ENCODE data around the gene MRPS27.
"Not testable (repeated sequence)": the region's sequence is repeated elsewhere in the genome, so short reads cannot be mapped to it uniquely, and the experiment has no call there.

Gene MRPS27

GRCh38 chr5:72194846-72195245 lies 125.2 kb downstream of the MRPS27 start:
- no peak for DNase-seq

DNA sequence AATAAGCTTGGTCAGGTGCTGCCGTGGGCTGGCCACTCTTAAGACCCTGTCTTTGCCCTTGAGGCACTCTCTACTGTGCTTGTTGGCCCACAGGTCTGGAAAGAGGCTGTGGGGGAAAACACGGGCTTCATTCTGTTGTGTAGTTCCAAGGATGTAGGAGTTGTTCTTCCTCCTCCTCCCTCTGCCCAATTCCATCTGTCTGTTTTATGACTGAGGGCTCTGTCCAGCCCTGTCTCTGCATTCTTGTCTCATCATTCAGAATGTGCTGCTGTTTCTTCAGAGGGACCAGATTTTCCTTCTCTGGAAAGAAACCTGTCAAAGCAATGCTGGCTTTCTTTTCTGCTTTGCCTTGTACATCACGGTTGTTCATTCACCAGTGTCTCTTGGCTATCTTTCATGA lies 128.6 kb downstream of the MRPS27 start:
- DNase-seq, result no peak

DNA sequence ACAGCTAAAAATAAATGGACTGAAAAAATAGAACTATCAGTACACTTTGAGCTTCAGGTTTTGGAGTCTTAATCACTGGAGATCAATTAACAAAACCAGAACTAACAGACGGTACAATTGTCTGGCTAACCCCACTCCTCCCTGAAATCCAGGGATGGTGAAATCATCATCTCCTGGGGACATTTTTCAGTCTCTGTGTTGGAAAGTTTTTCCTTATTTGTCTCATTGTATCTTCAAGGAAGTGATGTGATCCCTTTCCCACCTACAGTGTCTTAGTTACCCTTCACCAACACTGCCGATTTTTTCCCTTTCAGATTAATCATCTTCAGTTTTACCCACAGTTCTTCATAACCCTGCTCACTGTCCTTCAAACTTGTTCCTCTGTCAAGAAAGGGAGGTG lies 130.9 kb downstream of the MRPS27 start:
- no peak for DNase-seq

GRCh38 chr5:72188166-72188565 lies 131.9 kb downstream of the MRPS27 start:
- no peak for DNase-seq

- DNase-seq, result no peak
Observed at GRCh38 chr5:72187388-72188075, 132.5 kb downstream of the MRPS27 start.

DNA sequence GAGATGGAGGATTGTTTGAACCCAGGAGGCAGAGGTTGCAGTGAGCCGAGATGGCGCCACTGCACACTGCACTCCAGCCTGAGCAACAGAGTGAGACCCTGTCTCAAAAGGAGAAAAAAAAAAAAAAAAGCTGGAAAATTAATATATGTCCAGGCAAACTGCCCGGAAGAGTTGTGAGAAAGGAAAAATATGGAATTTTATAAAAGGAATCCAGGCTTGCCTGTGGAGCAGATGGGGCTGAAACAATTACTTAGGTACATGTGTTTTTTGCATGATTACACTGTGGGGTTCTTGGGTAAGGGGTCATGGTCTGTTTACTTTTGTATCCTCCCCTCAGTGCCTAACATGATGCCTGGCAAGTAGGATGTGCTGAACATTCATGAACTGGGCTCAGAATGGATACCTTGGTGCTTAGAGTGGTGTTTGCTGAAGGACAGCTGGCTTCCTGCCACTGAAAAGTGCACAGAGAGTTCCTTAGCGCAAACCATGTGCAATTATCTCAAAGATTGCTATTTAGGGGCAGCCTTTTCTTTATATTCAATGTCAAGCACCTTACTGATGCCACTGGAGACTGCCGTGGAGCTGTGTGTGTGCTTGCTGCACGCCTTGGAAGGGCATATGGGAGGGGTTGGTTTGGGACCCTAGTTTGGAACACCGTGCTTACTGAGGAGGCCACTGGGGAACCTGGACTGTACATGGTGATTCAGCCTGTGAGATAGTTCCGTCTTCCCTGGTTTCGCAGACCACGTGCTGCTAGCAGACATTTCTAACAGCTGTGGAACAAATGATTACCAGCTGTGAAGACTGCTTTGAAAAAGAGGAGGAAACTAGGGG lies 134.3 kb downstream of the MRPS27 start:
- no peak for DNase-seq

- DNase-seq, result no peak
Observed at GRCh38 chr5:72184408-72184807, 135.6 kb downstream of the MRPS27 start.

DNA sequence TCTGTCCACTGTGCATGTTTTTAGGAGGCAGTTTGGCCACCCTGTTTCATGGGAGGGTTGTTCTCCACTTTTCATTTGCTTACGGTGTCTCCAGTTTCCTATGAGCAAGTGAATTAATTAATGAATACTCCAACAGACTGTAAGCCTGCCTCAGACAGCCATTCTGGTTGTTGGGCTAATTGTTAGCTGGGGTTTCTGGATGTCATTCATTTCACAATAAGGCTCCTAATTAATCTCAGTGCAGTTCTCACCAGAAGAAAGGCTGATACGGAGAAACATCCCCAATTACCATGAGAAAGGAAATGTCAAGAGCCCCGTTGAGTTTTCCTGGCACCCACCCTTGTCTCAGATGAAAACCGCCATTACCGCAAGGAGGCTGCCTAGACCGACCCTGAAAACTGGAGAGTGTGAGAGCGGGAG lies 136.9 kb downstream of the MRPS27 start:
- DNase-seq, result no peak

DNA sequence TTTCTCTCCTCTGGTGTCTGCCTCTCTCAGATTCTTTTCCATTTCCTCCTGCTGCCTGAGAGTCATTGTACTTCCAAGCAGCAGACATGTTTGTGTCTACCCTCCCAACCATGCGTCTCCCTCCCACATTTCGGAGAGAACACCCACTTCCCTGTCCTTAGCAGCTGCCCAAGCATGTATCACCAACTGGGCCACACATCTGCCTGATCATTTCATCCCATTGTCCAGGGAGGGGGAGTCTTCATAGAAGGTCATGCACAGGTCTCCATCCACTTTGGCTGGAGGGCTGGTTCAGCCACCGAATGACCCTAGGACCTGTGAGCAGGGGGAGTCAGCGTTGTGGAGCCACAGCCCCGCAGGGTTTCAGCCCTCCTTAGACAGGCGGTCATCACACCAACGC lies 137.4 kb downstream of the MRPS27 start:
- DNase-seq, result no peak

DNA sequence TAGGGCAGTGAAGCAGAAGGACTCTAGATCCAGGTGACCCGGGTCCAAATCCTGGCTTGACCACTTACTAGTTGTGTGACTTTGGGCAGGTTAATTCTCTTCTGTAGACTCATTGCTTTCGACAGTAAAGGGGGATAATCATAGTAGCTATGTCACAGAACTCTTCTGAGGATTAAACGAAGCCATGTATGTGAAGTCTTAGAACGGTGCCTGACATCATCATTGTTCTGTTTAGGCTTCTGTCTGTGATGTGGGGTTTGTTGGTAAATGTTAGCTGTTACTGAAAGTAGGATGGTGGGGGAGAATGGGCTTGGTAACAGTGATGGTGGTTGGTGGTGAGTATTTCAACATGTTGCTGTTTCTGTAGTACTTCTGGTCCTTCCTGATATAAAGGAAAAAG lies 139.1 kb downstream of the MRPS27 start:
- no peak for DNase-seq

DNA sequence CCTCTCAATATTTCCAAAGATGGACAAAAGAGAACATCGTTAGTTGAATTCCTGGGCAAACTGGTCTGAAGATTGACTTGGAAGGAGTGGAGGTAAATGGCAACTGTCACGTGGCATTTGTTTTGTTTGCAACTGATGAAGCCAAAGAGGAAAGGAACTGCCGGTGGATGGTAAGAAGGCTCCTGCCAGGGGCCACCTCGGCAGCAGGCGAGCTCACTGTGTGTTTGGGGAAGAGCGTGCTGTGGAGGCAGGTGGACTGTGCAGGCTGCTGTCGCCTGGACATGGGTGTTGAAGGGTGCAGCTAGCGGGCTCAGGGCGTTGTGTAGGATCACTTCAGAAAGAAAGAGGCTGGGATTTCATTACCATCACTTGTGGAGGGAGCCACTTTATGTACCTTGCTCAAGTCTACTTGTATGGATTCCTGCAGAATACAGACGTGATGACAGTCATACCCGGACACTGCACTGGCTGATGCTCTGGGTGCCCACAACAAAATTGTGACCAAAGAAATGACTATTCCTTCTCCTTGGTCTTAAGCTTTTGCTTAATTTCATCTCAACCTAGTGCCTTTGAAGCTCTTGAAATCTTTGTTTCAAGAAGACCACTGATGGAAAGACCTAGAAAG lies 140.1 kb downstream of the MRPS27 start:
- no peak for DNase-seq

GRCh38 chr5:72179028-72179815 lies 140.8 kb downstream of the MRPS27 start:
- no peak for DNase-seq

DNA sequence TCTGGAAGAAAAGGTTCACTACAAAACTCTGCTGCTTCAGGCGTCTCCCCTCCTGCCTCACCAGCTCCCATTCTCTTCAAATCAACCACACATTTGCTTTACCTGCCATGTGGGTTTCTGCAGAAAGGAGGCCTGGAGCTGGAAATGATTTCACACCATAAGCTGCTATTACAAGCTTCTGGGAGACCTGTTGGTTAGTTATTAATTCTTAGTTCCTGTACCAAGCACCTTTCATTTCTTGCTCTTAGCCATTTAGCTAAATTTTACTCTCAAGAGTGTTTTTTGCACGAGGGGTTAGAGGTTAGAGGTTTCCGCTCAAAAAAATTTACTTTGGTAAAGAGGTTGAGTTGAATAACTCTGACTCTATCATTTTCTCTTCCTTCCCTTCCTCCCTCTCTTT lies 142.5 kb downstream of the MRPS27 start:
- DNase-seq, result no peak

DNA sequence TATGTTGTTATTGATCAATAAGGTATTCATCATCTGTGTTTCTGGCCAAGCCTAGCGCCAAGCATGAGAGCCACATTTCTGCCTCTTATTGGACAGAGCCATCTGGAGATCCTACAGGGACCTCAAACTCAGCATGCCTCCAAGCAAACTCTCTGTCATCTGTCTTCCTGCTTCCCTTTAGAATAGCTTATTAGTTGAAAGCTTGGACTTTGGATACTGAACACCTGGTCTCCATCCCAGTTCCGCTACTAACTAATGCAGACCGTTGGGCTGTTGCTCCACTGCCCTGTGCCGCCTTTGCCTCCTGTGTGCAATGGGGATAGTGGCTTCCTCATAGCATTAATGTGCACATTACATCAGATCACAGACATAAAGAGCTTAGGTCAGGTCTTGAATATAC lies 147.3 kb downstream of the MRPS27 start:
- DNase-seq, result no peak

GRCh38 chr5:72171667-72172066 lies 148.4 kb downstream of the MRPS27 start:
- no peak for DNase-seq

- not testable (repeated sequence) for DNase-seq
Observed at GRCh38 chr5:72171181-72171580, 148.9 kb downstream of the MRPS27 start.

GRCh38 chr5:72170101-72170500 lies 149.9 kb downstream of the MRPS27 start:
- no peak for DNase-seq
